Spleen (tissue), 7 donors: Measurements from ENCODE around the gene KRT78.

Experiments used
- POLR2A ChIP-seq, 3 donors: fragments of 450-650 bp; IDR thresholded peaks; one replicate each; pipeline ENCODE4 v1.5.1; 2017; ENCODE audit warnings: antibody characterized with exemption in 3 of 3, mild to moderate bottlenecking in 1 of 3
- POLR2AphosphoS5 ChIP-seq, 3 donors: sonication (generic); formaldehyde crosslinking; IDR thresholded peaks; one replicate each; pipeline ENCODE4 v1.5.1; 2017; ENCODE audit warnings: antibody characterized with exemption in 3 of 3
- TF ChIP-seq, protein P1 (sequence below), 11 experiments: fragments of 200-600 bp in 7 of 11; fragments of 450-650 bp in 4 of 11; sonication (generic) in 4 of 11; IDR thresholded peaks in 8 of 11; conservative IDR thresholded peaks in 3 of 11; 1 replicate in 7 of 11; 2 replicates in 4 of 11; pipeline versions ENCODE4 v1.4.0 to v1.8.0; 2016 to 2021; ENCODE audit warnings: antibody characterized with exemption in 11 of 11, inconsistent platforms in 4 of 11, mild to moderate bottlenecking in 1 of 11
- donor health status: DM: no; HTN: no; CAD: no; lungs with moderate emphysema.
- donor health status: DM: no; HTN: no; CAD: no.
- donor health status: DM: no; HTN: no; CAD: no.

DNA sequence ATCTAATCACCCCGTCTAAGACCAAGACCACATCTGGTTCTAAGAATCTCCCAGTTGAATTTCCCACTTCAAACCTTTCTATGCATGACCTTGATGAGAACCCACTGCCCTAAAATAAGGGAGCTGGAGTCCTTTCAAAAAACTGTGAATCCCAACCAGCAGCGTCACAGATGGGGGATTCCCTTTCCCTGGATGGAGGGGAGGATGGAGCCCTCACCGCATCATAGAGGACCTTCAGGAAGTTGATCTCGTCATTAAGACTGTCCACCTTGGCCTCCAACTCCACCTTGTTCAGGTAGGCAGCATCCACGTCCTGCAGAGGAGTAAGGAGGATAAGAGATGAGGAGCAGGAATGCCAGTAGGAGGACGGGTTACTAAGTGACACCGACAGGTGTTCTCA, 39.6 kb downstream of the KRT78 start:
- TF ChIP-seq POLR2A (IDR thresholded peaks at IDR 0.05) (no peak), POLR2AphosphoS5 (IDR thresholded peaks at IDR 0.05) (no peak)
- TF ChIP-seq, protein P1, sequence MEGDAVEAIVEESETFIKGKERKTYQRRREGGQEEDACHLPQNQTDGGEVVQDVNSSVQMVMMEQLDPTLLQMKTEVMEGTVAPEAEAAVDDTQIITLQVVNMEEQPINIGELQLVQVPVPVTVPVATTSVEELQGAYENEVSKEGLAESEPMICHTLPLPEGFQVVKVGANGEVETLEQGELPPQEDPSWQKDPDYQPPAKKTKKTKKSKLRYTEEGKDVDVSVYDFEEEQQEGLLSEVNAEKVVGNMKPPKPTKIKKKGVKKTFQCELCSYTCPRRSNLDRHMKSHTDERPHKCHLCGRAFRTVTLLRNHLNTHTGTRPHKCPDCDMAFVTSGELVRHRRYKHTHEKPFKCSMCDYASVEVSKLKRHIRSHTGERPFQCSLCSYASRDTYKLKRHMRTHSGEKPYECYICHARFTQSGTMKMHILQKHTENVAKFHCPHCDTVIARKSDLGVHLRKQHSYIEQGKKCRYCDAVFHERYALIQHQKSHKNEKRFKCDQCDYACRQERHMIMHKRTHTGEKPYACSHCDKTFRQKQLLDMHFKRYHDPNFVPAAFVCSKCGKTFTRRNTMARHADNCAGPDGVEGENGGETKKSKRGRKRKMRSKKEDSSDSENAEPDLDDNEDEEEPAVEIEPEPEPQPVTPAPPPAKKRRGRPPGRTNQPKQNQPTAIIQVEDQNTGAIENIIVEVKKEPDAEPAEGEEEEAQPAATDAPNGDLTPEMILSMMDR (IDR thresholded peaks at IDR 0.05 in 8 of 11, conservative IDR thresholded peaks at IDR 0.05 in 3 of 11) = no peak
